Measurements from ENCODE around the gene KIF13A. TPM values are rescaled to one million over a fixed set of nuclear protein-coding genes. Genes with fewer than 3 reads are reported as not detected.

KIF13A gene
- total and polyA plus RNA-seq, 2 experiments from 2014 or later = 8.4 to 28.2 TPM

DNA sequence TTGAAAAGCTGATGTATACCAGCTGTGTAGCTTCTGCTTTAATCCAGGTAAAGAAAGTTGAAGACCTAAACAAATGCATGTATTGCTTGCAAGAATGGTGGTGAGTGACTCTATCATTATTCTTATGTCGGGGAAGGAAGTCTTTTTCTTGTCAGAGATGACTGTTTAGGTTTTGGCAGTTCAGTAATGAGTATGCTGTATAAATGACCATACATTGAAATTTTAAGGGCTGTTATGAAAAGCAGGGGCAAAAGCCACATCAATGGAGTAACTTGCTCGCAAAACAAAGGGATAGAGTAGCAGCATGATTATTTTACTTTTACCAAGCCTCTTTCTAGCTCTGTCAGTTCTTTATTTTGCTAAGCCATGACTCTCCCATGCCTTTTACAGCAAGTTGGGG, 224.8 kb downstream of the KIF13A start:
- H3K27me3 Mint-ChIP-seq (ENCODE audit: insufficient read depth, low read depth, poor library complexity) = no peaks in the 10 kb centered on the region

More for the DNA sequence above, 224.8 kb downstream of the KIF13A start:
- no peaks in the 10 kb centered on the region for H3F3A ChIP-seq (replicated peaks; ENCODE audit: low read depth)
- ATAC-seq (no peak), DNase-seq (ENCODE audit: low spot score) (no peak)
- peaks cover 18% of the 10 kb centered on the region; the same call in 1 of the 2 replicates for H3K36me3 ChIP-seq (ENCODE audit: insufficient read depth)
- no peak overlapping the region for H3K27ac ChIP-seq (ENCODE audit: low read depth)
- no peak overlapping the region for H3K4me3 ChIP-seq
- TF ChIP-seq REST (IDR thresholded peaks at IDR 0.05; ENCODE audit: unreplicated experiment) (no peak), JUNB (IDR thresholded peaks at IDR 0.05; ENCODE audit: unreplicated experiment) (no peak), POLR2AphosphoS5 (IDR thresholded peaks at IDR 0.05; ENCODE audit: low read depth) (no peak), CREB1 (CRISPR knock-in tag; IDR thresholded peaks at IDR 0.05; ENCODE audit: low read depth) (no peak), ZNF331 (CRISPR knock-in tag; IDR thresholded peaks at IDR 0.05; ENCODE audit: low read depth) (no peak), STAT1 (IDR thresholded peaks at IDR 0.05; ENCODE audit: unreplicated experiment) (no peak), CTCF (conservative IDR thresholded peaks at IDR 0.05; ENCODE audit: low read depth in 2 of 2) (no peak), NANOG (IDR thresholded peaks at IDR 0.05; ENCODE audit: borderline replicate concordance) (no peak), EZH2 (IDR thresholded peaks at IDR 0.05; ENCODE audit: low read depth, unreplicated experiment) (no peak), ETS1 (IDR thresholded peaks at IDR 0.05) (no peak), ZNF114 (CRISPR knock-in tag; IDR thresholded peaks at IDR 0.05) (no peak), EZH2phosphoT487 (IDR thresholded peaks at IDR 0.05; ENCODE audit: unreplicated experiment) (no peak)
- TF ChIP-seq, protein P1, sequence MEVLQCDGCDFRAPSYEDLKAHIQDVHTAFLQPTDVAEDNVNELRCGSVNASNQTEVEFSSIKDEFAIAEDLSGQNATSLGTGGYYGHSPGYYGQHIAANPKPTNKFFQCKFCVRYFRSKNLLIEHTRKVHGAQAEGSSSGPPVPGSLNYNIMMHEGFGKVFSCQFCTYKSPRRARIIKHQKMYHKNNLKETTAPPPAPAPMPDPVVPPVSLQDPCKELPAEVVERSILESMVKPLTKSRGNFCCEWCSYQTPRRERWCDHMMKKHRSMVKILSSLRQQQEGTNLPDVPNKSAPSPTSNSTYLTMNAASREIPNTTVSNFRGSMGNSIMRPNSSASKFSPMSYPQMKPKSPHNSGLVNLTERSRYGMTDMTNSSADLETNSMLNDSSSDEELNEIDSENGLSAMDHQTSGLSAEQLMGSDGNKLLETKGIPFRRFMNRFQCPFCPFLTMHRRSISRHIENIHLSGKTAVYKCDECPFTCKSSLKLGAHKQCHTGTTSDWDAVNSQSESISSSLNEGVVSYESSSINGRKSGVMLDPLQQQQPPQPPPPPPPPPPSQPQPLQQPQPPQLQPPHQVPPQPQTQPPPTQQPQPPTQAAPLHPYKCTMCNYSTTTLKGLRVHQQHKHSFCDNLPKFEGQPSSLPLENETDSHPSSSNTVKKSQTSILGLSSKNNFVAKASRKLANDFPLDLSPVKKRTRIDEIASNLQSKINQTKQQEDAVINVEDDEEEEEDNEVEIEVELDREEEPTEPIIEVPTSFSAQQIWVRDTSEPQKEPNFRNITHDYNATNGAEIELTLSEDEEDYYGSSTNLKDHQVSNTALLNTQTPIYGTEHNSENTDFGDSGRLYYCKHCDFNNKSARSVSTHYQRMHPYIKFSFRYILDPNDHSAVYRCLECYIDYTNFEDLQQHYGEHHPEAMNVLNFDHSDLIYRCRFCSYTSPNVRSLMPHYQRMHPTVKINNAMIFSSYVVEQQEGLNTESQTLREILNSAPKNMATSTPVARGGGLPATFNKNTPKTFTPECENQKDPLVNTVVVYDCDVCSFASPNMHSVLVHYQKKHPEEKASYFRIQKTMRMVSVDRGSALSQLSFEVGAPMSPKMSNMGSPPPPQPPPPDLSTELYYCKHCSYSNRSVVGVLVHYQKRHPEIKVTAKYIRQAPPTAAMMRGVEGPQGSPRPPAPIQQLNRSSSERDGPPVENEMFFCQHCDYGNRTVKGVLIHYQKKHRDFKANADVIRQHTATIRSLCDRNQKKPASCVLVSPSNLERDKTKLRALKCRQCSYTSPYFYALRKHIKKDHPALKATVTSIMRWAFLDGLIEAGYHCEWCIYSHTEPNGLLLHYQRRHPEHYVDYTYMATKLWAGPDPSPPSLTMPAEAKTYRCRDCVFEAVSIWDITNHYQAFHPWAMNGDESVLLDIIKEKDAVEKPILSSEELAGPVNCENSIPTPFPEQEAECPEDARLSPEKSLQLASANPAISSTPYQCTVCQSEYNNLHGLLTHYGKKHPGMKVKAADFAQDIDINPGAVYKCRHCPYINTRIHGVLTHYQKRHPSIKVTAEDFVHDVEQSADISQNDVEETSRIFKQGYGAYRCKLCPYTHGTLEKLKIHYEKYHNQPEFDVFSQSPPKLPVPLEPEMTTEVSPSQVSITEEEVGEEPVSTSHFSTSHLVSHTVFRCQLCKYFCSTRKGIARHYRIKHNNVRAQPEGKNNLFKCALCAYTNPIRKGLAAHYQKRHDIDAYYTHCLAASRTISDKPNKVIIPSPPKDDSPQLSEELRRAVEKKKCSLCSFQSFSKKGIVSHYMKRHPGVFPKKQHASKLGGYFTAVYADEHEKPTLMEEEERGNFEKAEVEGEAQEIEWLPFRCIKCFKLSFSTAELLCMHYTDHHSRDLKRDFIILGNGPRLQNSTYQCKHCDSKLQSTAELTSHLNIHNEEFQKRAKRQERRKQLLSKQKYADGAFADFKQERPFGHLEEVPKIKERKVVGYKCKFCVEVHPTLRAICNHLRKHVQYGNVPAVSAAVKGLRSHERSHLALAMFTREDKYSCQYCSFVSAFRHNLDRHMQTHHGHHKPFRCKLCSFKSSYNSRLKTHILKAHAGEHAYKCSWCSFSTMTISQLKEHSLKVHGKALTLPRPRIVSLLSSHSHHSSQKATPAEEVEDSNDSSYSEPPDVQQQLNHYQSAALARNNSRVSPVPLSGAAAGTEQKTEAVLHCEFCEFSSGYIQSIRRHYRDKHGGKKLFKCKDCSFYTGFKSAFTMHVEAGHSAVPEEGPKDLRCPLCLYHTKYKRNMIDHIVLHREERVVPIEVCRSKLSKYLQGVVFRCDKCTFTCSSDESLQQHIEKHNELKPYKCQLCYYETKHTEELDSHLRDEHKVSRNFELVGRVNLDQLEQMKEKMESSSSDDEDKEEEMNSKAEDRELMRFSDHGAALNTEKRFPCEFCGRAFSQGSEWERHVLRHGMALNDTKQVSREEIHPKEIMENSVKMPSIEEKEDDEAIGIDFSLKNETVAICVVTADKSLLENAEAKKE (CRISPR knock-in tag; IDR thresholded peaks at IDR 0.05) = no peak
- Mint-ChIP-seq H3K9me3 (no peaks in the 10 kb centered on the region), H3K4me1 (no peaks in the 10 kb centered on the region), H3K4me3 (no peak overlapping the region), H3K36me3 (ENCODE audit: low read depth) (peaks cover 22% of the 10 kb centered on the region), H3K27ac (no peak overlapping the region)
- H3K4me1 ChIP-seq (ENCODE audit: insufficient read depth) = no peaks in the 10 kb centered on the region
- H3K9me2 ChIP-seq (ENCODE audit: insufficient read depth) = no peaks in the 10 kb centered on the region
- H2AFZ ChIP-seq = no peak overlapping the region
- no peak overlapping the region for H3K4me2 ChIP-seq
- 0 out of 2 replicates have a peak, but pooled peaks cover 3% of the 10 kb centered on the region for H4K20me1 ChIP-seq (replicated peaks; ENCODE audit: insufficient read depth)
- H3K27me3 ChIP-seq (ENCODE audit: insufficient read depth) = no peaks in the 10 kb centered on the region
- no peaks in the 10 kb centered on the region for H3K79me2 ChIP-seq (replicated peaks; ENCODE audit: insufficient read depth)

All from GM23338 (cell line).